OCI-LY7 (cell line): ENCODE results near the gene FERMT2. TPM values are rescaled to one million over a fixed set of nuclear protein-coding genes. Genes with fewer than 3 reads are reported as not detected.

Source experiments
- BruUV-seq: library from RNA; stranded (reverse); fragments of 400-500 nt; replicated peaks from 2 replicates; lab custom pipeline; 2021; lab: Mats Ljungman, UMichigan
- CTCF ChIA-PET: fragments of 300-600 bp; sonication (Branson Sonifier 250); formaldehyde crosslinking; loops from one replicate; lab custom pipeline; 2022; ENCODE audit warnings: antibody characterized with exemption; ENCODE audit not compliant: unreplicated experiment; lab: Charles Lee
- POLR2A ChIA-PET: fragments of 300-600 bp; sonication (Branson Sonifier 250); formaldehyde crosslinking; loops from one replicate; lab custom pipeline; 2022; ENCODE audit warnings: antibody characterized with exemption; lab: Charles Lee
- DNase-seq: peaks from one replicate; pipeline ENCODE4 v3.0.0-alpha.2; 2015; ENCODE audit warnings: low spot score
- H2AFZ ChIP-seq: fragments of 200-600 bp; sonication (generic), shearing (Covaris generic); 2 replicates; pipeline ENCODE4 v1.6.1; 2014; ENCODE audit warnings: mild to moderate bottlenecking, antibody characterized with exemption, low read length, moderate library complexity
- H3K27ac ChIP-seq: fragments of 200-600 bp; sonication (generic); 2 replicates; pipeline ENCODE4 v1.5.1; 2014; ENCODE audit warnings: mixed run types, low read depth, mild to moderate bottlenecking, moderate library complexity, low read length, inconsistent platforms; ENCODE audit not compliant: poor library complexity, severe bottlenecking
- H3K36me3 ChIP-seq: fragments of 200-600 bp; sonication (generic); 2 replicates; pipeline ENCODE4 v1.6.1; 2014; ENCODE audit warnings: mild to moderate bottlenecking, antibody characterized with exemption, low read length, moderate library complexity, mixed read lengths; ENCODE audit not compliant: insufficient read depth
- H3K4me1 ChIP-seq: fragments of 200-600 bp; sonication (generic); 2 replicates; pipeline ENCODE4 v1.5.1; 2014; ENCODE audit warnings: mild to moderate bottlenecking, low read length; ENCODE audit not compliant: insufficient read depth, poor library complexity, severe bottlenecking
- H3K4me2 ChIP-seq: fragments of 200-600 bp; sonication (generic); 2 replicates; pipeline ENCODE4 v1.6.1; 2014; ENCODE audit warnings: mild to moderate bottlenecking, low read length
- H3K4me3 ChIP-seq: fragments of 200-600 bp; sonication (generic); 2 replicates; pipeline ENCODE4 v1.5.1; 2014; ENCODE audit warnings: mild to moderate bottlenecking, low read depth, low read length; ENCODE audit not compliant: poor library complexity, severe bottlenecking
- H3K79me2 ChIP-seq: fragments of 200-600 bp; sonication (generic); 2 replicates; pipeline ENCODE4 v1.6.1; 2016; ENCODE audit warnings: low read depth, mild to moderate bottlenecking, low read length, moderate library complexity, mixed read lengths; ENCODE audit not compliant: insufficient read depth
- H3K9me2 ChIP-seq: fragments of 200-600 bp; sonication (generic); 2 replicates; pipeline ENCODE4 v1.6.1; 2016; ENCODE audit warnings: mild to moderate bottlenecking, low read length, mixed read lengths; ENCODE audit not compliant: insufficient read depth
- H3K9me3 ChIP-seq: fragments of 200-600 bp; sonication (generic); 2 replicates; pipeline ENCODE4 v1.6.1; 2014; ENCODE audit warnings: mild to moderate bottlenecking, mixed run types, low read length, mixed read lengths
- H4K20me1 ChIP-seq: fragments of 200-600 bp; sonication (generic); 2 replicates; pipeline ENCODE4 v1.6.1; 2014; ENCODE audit warnings: mild to moderate bottlenecking, antibody characterized with exemption, low read length, moderate library complexity, mixed read lengths; ENCODE audit not compliant: insufficient read depth
- CTCF ChIP-seq: fragments of 200-600 bp; sonication (generic); conservative IDR thresholded peaks from 2 replicates; pipeline ENCODE4 v1.5.1; 2014; ENCODE audit warnings: mild to moderate bottlenecking, antibody characterized with exemption, low read length, moderate library complexity, mixed read lengths
- EZH2phosphoT487 ChIP-seq: fragments of 200-600 bp; sonication (generic); IDR thresholded peaks from 2 replicates; pipeline ENCODE4 v1.6.1; 2018; ENCODE audit warnings: low read depth, borderline replicate concordance, mild to moderate bottlenecking, mixed run types, antibody characterized with exemption, low read length, moderate library complexity, mixed read lengths
- intact Hi-C: fragments of 100-400 bp; cut with micrococcal nuclease; formaldehyde crosslinking; loops from one replicate; pipeline ENCODE4 v1.10.0; 2022; ENCODE audit not compliant: unreplicated experiment
- total RNA-seq, 2 experiments: library from RNA; depleted of rRNA in 1 of 2; stranded (reverse); fragments of >200 nt in 1 of 2; shearing (Covaris generic) in 1 of 2; gene quantifications; 2 replicates each; pipeline ENCODE4 v1.2.3, GENCODE V29; 2014 to 2022

The FERMT2 gene
- total RNA-seq, 2 experiments from 2014 or later = not detected

GRCh38 chr14:52948039-52948438 lies 2.8 kb downstream of the FERMT2 start:
- no peak for DNase-seq
- no peak overlapping the region for H2AFZ ChIP-seq
- CTCF ChIA-PET = no interaction called here
- no peaks in the 10 kb centered on the region for H3K9me3 ChIP-seq
- no peaks in the 10 kb centered on the region for H3K79me2 ChIP-seq
- H3K9me2 ChIP-seq = no peaks in the 10 kb centered on the region
- no peaks in the 10 kb centered on the region for H3K4me1 ChIP-seq
- no peaks in the 10 kb centered on the region for H3K36me3 ChIP-seq
- no peak overlapping the region for H3K4me2 ChIP-seq
- POLR2A ChIA-PET = interaction anchor here (0.6 kb wide), 1 partner anchor 540 kb away, joined by 3 read pairs; no protein-coding TSS in a partner anchor
- TF ChIP-seq CTCF (no peak), EZH2phosphoT487 (no peak)
- H4K20me1 ChIP-seq = no peaks in the 10 kb centered on the region
- no peak overlapping the region for H3K4me3 ChIP-seq
- BruUV-seq = no TSS peak
- intact Hi-C loops = no loop called here
- no peak overlapping the region for H3K27ac ChIP-seq

GRCh38 chr14:52944254-52944653 lies 6.6 kb downstream of the FERMT2 start:
- intact Hi-C loops = no loop called here
- no peaks in the 10 kb centered on the region for H4K20me1 ChIP-seq
- POLR2A ChIA-PET = interaction anchor here (0.6 to 0.7 kb wide), 3 partner anchors 99 to 815 kb away, joined by 3 read pairs; no protein-coding TSS in a partner anchor

More at GRCh38 chr14:52944254-52944653, 6.6 kb downstream of the FERMT2 start:
- Histone ChIP-seq H3K9me3 (no peaks in the 10 kb centered on the region), H3K27ac (no peak overlapping the region), H3K4me3 (no peak overlapping the region), H3K4me1 (no peaks in the 10 kb centered on the region), H3K36me3 (no peaks in the 10 kb centered on the region), H3K9me2 (no peaks in the 10 kb centered on the region), H3K4me2 (no peak overlapping the region), H2AFZ (no peak overlapping the region), H3K79me2 (no peaks in the 10 kb centered on the region)
- TF ChIP-seq CTCF (no peak), EZH2phosphoT487 (no peak)
- no TSS peak for BruUV-seq
- no peak for DNase-seq
- CTCF ChIA-PET = no interaction called here
